ENCODE results near the gene TRIM34. TPM values are rescaled to one million over a fixed set of nuclear protein-coding genes. Genes with fewer than 3 reads are reported as not detected.

Gene TRIM34
- total RNA-seq, 1 donor from 2014 or later = 4.6 TPM

- TF ChIP-seq EZH2 (IDR thresholded peaks at IDR 0.05; ENCODE audit: insufficient read depth, low read length) (no peak), CTCF (IDR thresholded peaks at IDR 0.05; ENCODE audit: insufficient read depth, low read depth, low read length) (no peak)
- no peak for FAIRE-seq
- H3K9ac ChIP-seq (ENCODE audit: low read length) = no peak overlapping the region
- Mint-ChIP-seq H3K27me3 (ENCODE audit: low read depth, unreplicated experiment) (no peaks in the 10 kb centered on the region), H3K4me3 (ENCODE audit: unreplicated experiment) (no peak overlapping the region), H3K27ac (ENCODE audit: unreplicated experiment) (no peak overlapping the region), H3K36me3 (ENCODE audit: low read depth, unreplicated experiment) (peaks cover 12% of the 10 kb centered on the region), H3K9me3 (ENCODE audit: unreplicated experiment) (no peaks in the 10 kb centered on the region), H3K4me1 (ENCODE audit: low read depth, unreplicated experiment) (no peaks in the 10 kb centered on the region)
- no peak overlapping the region for H2AFZ ChIP-seq (ENCODE audit: low read depth, low read length)
- H3K4me3 ChIP-seq (ENCODE audit: insufficient read depth, low read depth, low read length) = no peak overlapping the region
- peaks cover 25% of the 10 kb centered on the region for H3K36me3 ChIP-seq (ENCODE audit: insufficient read depth, low read length)
- no peak for DNase-seq (ENCODE audit: low read depth)
- no peaks in the 10 kb centered on the region for H4K20me1 ChIP-seq (ENCODE audit: insufficient read depth, low read length)
- no peaks in the 10 kb centered on the region for H3K9me3 ChIP-seq (ENCODE audit: insufficient read depth, low read depth, low read length)
- peaks cover 6% of the 10 kb centered on the region for H3K79me2 ChIP-seq (ENCODE audit: insufficient read depth, low read length)
- no peaks in the 10 kb centered on the region for H3K4me1 ChIP-seq (ENCODE audit: insufficient read depth, low read length)
- H3K4me2 ChIP-seq (ENCODE audit: low read length) = no peak overlapping the region
- no peaks in the 10 kb centered on the region for H3K27me3 ChIP-seq (ENCODE audit: insufficient read depth, low read length)
- H3K27ac ChIP-seq (ENCODE audit: low read depth, low read length) = no peak overlapping the region
Measured at GRCh38 chr11:5665746-5666401, 41.1 kb downstream of the TRIM34 start.

- peaks cover 12% of the 10 kb centered on the region for H3K36me3 Mint-ChIP-seq (ENCODE audit: low read depth, unreplicated experiment)
- H3K4me1 Mint-ChIP-seq (ENCODE audit: low read depth, unreplicated experiment) = no peaks in the 10 kb centered on the region
- H3K9ac ChIP-seq (ENCODE audit: low read length) = no peak overlapping the region
- H3K79me2 ChIP-seq (ENCODE audit: insufficient read depth, low read length) = peaks cover 6% of the 10 kb centered on the region
- TF ChIP-seq EZH2 (IDR thresholded peaks at IDR 0.05; ENCODE audit: insufficient read depth, low read length) (no peak), CTCF (IDR thresholded peaks at IDR 0.05; ENCODE audit: insufficient read depth, low read depth, low read length) (no peak)
- no peaks in the 10 kb centered on the region for H3K4me1 ChIP-seq (ENCODE audit: insufficient read depth, low read length)
- H3K36me3 ChIP-seq (ENCODE audit: insufficient read depth, low read length) = peaks cover 25% of the 10 kb centered on the region
- no peaks in the 10 kb centered on the region for H3K27me3 ChIP-seq (ENCODE audit: insufficient read depth, low read length)
- H3K27ac ChIP-seq (ENCODE audit: low read depth, low read length) = no peak overlapping the region
- FAIRE-seq = no peak
- H3K9me3 Mint-ChIP-seq (ENCODE audit: unreplicated experiment) = no peaks in the 10 kb centered on the region
- no peak overlapping the region for H3K4me2 ChIP-seq (ENCODE audit: low read length)
- H4K20me1 ChIP-seq (ENCODE audit: insufficient read depth, low read length) = no peaks in the 10 kb centered on the region
- H3K4me3 Mint-ChIP-seq (ENCODE audit: unreplicated experiment) = no peak overlapping the region
- no peaks in the 10 kb centered on the region for H3K27me3 Mint-ChIP-seq (ENCODE audit: low read depth, unreplicated experiment)
- no peak overlapping the region for H3K4me3 ChIP-seq (ENCODE audit: insufficient read depth, low read depth, low read length)
- DNase-seq (ENCODE audit: low read depth) = peak; percentile 36
- H3K27ac Mint-ChIP-seq (ENCODE audit: unreplicated experiment) = no peak overlapping the region
- no peak overlapping the region for H2AFZ ChIP-seq (ENCODE audit: low read depth, low read length)
- H3K9me3 ChIP-seq (ENCODE audit: insufficient read depth, low read depth, low read length) = no peaks in the 10 kb centered on the region
Measured at GRCh38 chr11:5666402-5666793, 41.6 kb downstream of the TRIM34 start.

GRCh38 chr11:5671831-5672230 lies 47.0 kb downstream of the TRIM34 start:
- no peaks in the 10 kb centered on the region for H3K27me3 Mint-ChIP-seq (ENCODE audit: low read depth, unreplicated experiment)
- Histone ChIP-seq H3K27ac (ENCODE audit: low read depth, low read length) (peak overlapping the region; percentile 36), H4K20me1 (ENCODE audit: insufficient read depth, low read length) (no peaks in the 10 kb centered on the region), H3K36me3 (ENCODE audit: insufficient read depth, low read length) (peaks cover 14% of the 10 kb centered on the region), H3K27me3 (ENCODE audit: insufficient read depth, low read length) (no peaks in the 10 kb centered on the region), H3K9me3 (ENCODE audit: insufficient read depth, low read depth, low read length) (no peaks in the 10 kb centered on the region), H2AFZ (ENCODE audit: low read depth, low read length) (no peak overlapping the region), H3K4me1 (ENCODE audit: insufficient read depth, low read length) (no peaks in the 10 kb centered on the region), H3K79me2 (ENCODE audit: insufficient read depth, low read length) (peaks cover 27% of the 10 kb centered on the region), H3K4me3 (ENCODE audit: insufficient read depth, low read depth, low read length) (no peak overlapping the region), H3K9ac (ENCODE audit: low read length) (no peak overlapping the region), H3K4me2 (ENCODE audit: low read length) (no peak overlapping the region)
- TF ChIP-seq EZH2 (IDR thresholded peaks at IDR 0.05; ENCODE audit: insufficient read depth, low read length) = no peak
- no peak for TF ChIP-seq CTCF (IDR thresholded peaks at IDR 0.05; ENCODE audit: insufficient read depth, low read depth, low read length)
- peaks cover 12% of the 10 kb centered on the region for H3K36me3 Mint-ChIP-seq (ENCODE audit: low read depth, unreplicated experiment)
- H3K4me3 Mint-ChIP-seq (ENCODE audit: unreplicated experiment) = no peak overlapping the region
- H3K27ac Mint-ChIP-seq (ENCODE audit: unreplicated experiment) = no peak overlapping the region
- H3K4me1 Mint-ChIP-seq (ENCODE audit: low read depth, unreplicated experiment) = no peaks in the 10 kb centered on the region
- H3K9me3 Mint-ChIP-seq (ENCODE audit: unreplicated experiment) = no peaks in the 10 kb centered on the region
- no peak for FAIRE-seq
- DNase-seq (ENCODE audit: low read depth) = peak; percentile 1

Data from astrocyte (in vitro differentiated cells and primary cell).